A549 (cell line): Measurements from ENCODE around the gene ZFAND2B. TPM values are rescaled to one million over a fixed set of nuclear protein-coding genes. Genes with fewer than 3 reads are reported as not detected.

Source experiments
- ATAC-seq, 2 experiments: fragments of 200-7000 bp in 1 of 2; fragments of >200 bp in 1 of 2; cut with Nextera tagmentation in 1 of 2; cut with Tn5 transposase in 1 of 2; 3 replicates each; pipeline versions ENCODE4 v1.8.0 to v1.9.1; 2018 to 2020; ENCODE audit warnings: mild to moderate bottlenecking in 1 of 2, moderate library complexity in 1 of 2
- CTCF ChIA-PET: fragments of 300-600 bp; sonication (Branson Sonifier 250); formaldehyde crosslinking; extraction: SDS; loops from one replicate; lab custom pipeline; 2021; ENCODE audit warnings: antibody characterized with exemption, inconsistent platforms; lab: Yijun Ruan, JAX
- POLR2A ChIA-PET: fragments of 350-600 bp; formaldehyde crosslinking; extraction: SDS; loops from one replicate; lab custom pipeline; 2021; ENCODE audit warnings: antibody characterized with exemption, inconsistent platforms; lab: Yijun Ruan, JAX
- DNase-seq, 2 experiments: peaks; one replicate each; pipeline versions ENCODE4 v3.0.0 to v3.0.0-alpha.2; 2011 to 2016; ENCODE audit warnings: low read depth in 1 of 2, low spot score in 1 of 2
- FAIRE-seq: peaks from 2 replicates; lab custom pipeline; 2011; peaks lifted over from hg19 to GRCh38; lab: Jason Lieb, UNC
- H3K27ac ChIP-seq, 2 experiments: fragments of >200 bp; sonication (Bioruptor Twin); formaldehyde crosslinking; 3 replicates each; pipeline ENCODE4 v1.5.1; 2016 to 2017
- H3K4me1 ChIP-seq: fragments of >200 bp; sonication (Bioruptor Twin); formaldehyde crosslinking; 3 replicates; pipeline ENCODE4 v1.6.1; 2016
- H3K4me2 ChIP-seq: fragments of >200 bp; sonication (Bioruptor Twin); formaldehyde crosslinking; 3 replicates; pipeline ENCODE4 v1.6.1; 2016
- H3K4me3 ChIP-seq: fragments of >200 bp; sonication (Bioruptor Twin); formaldehyde crosslinking; 3 replicates; pipeline ENCODE4 v1.5.1; 2016
- H3K9me3 ChIP-seq: fragments of >200 bp; sonication (Bioruptor Twin); formaldehyde crosslinking; 3 replicates; pipeline ENCODE4 v1.6.1; 2016
- ATOH8 ChIP-seq: fragments of 250-450 bp; sonication (Bioruptor Pico); IDR thresholded peaks from 2 replicates; pipeline ENCODE4 v1.5.0; 2020; ENCODE audit warnings: low read depth, mild to moderate bottlenecking, moderate library complexity
- BCL3 ChIP-seq: fragments of >200 bp; sonication (Bioruptor Twin); formaldehyde crosslinking; IDR thresholded peaks from 3 replicates; pipeline ENCODE4 v1.6.1; 2016
- CHD4 ChIP-seq: fragments of 200-600 bp; sonication (generic); IDR thresholded peaks from 2 replicates; pipeline ENCODE4 v1.6.1; 2016; ENCODE audit warnings: antibody characterized with exemption, mild to moderate bottlenecking, borderline replicate concordance
- CTCF ChIP-seq: fragments of >200 bp; sonication (Bioruptor Twin); formaldehyde crosslinking; IDR thresholded peaks from 3 replicates; pipeline ENCODE4 v1.5.1; 2016
- E2F6 ChIP-seq: IDR thresholded peaks from 2 replicates; pipeline ENCODE4 v1.6.1; 2012; ENCODE audit warnings: low read depth, borderline replicate concordance
- EHF ChIP-seq: fragments of 250-450 bp; sonication (Bioruptor Pico); IDR thresholded peaks from 2 replicates; pipeline ENCODE4 v1.5.0; 2020; ENCODE audit warnings: mild to moderate bottlenecking
- EHMT2 ChIP-seq: fragments of 200-600 bp; sonication (generic); IDR thresholded peaks from 2 replicates; pipeline ENCODE4 v1.6.1; 2016; ENCODE audit warnings: antibody characterized with exemption, low read depth, mild to moderate bottlenecking, moderate library complexity
- EP300 ChIP-seq, 2 experiments: fragments of >200 bp; sonication (Bioruptor Twin); formaldehyde crosslinking; IDR thresholded peaks; 2 replicates in 1 of 2; 3 replicates in 1 of 2; pipeline ENCODE4 v1.6.1; 2016 to 2017
- GATA3 ChIP-seq: IDR thresholded peaks from 2 replicates; pipeline ENCODE4 v1.6.1; 2012; ENCODE audit warnings: borderline replicate concordance
- HEYL ChIP-seq: fragments of 250-450 bp; sonication (Bioruptor Pico); IDR thresholded peaks from 2 replicates; pipeline ENCODE4 v1.8.0; 2021; ENCODE audit warnings: mild to moderate bottlenecking, moderate library complexity
- HOXA7 ChIP-seq: fragments of 250-450 bp; sonication (Bioruptor Pico); IDR thresholded peaks from 2 replicates; pipeline ENCODE4 v1.5.0; 2020; ENCODE audit warnings: mild to moderate bottlenecking, moderate library complexity
- JUNB ChIP-seq: fragments of >200 bp; sonication (Bioruptor Twin); formaldehyde crosslinking; IDR thresholded peaks from 2 replicates; pipeline ENCODE4 v1.6.1; 2016
- KDM1A ChIP-seq: fragments of 200-600 bp; sonication (generic); IDR thresholded peaks from 2 replicates; pipeline ENCODE4 v1.6.1; 2016; ENCODE audit warnings: low read depth, mild to moderate bottlenecking
- KDM5A ChIP-seq: fragments of 200-600 bp; sonication (generic); IDR thresholded peaks from 2 replicates; pipeline ENCODE4 v1.6.1; 2016; ENCODE audit warnings: antibody characterized with exemption, mild to moderate bottlenecking
- MYC ChIP-seq: IDR thresholded peaks from 2 replicates; pipeline ENCODE4 v1.6.1; 2012; ENCODE audit warnings: mild to moderate bottlenecking, inconsistent platforms, low read length, improper control_type of control experiment, borderline replicate concordance
- NPAS2 ChIP-seq: fragments of 250-450 bp; sonication (Bioruptor Pico); IDR thresholded peaks from 2 replicates; pipeline ENCODE4 v1.8.0; 2022; ENCODE audit warnings: mild to moderate bottlenecking, moderate library complexity, borderline replicate concordance
- POLR2A ChIP-seq: IDR thresholded peaks from 2 replicates; pipeline ENCODE4 v1.6.1; 2012; ENCODE audit warnings: mild to moderate bottlenecking, low read length
- RAD21 ChIP-seq, 2 experiments: fragments of >200 bp in 1 of 2; sonication (Bioruptor Twin) in 1 of 2; formaldehyde crosslinking in 1 of 2; IDR thresholded peaks in 1 of 2; conservative IDR thresholded peaks in 1 of 2; 2 replicates in 1 of 2; 3 replicates in 1 of 2; pipeline ENCODE4 v1.6.1; 2012 to 2018; ENCODE audit warnings: inconsistent platforms in 1 of 2
- RCOR1 ChIP-seq: fragments of 150-350 bp; IDR thresholded peaks from 2 replicates; pipeline ENCODE4 v1.6.1; 2014; ENCODE audit warnings: antibody characterized with exemption, low read length, low read depth
- REST ChIP-seq: fragments of 200-600 bp; sonication (generic); IDR thresholded peaks from 2 replicates; pipeline ENCODE4 v1.6.1; 2016; ENCODE audit warnings: antibody characterized with exemption, mild to moderate bottlenecking, moderate library complexity
- RFX5 ChIP-seq: fragments of 450-650 bp; IDR thresholded peaks from 2 replicates; pipeline ENCODE4 v1.7.1; 2014; ENCODE audit warnings: antibody characterized with exemption, mild to moderate bottlenecking, moderate library complexity
- SMC3 ChIP-seq: fragments of >200 bp; sonication (Bioruptor Twin); formaldehyde crosslinking; IDR thresholded peaks from 3 replicates; pipeline ENCODE4 v1.6.1; 2018; ENCODE audit warnings: inconsistent platforms
- SREBF2 ChIP-seq: fragments of 450-650 bp; IDR thresholded peaks from 2 replicates; pipeline ENCODE4 v1.6.1; 2014; ENCODE audit warnings: mild to moderate bottlenecking, moderate library complexity
- USF2 ChIP-seq: fragments of 450-650 bp; IDR thresholded peaks from 2 replicates; pipeline ENCODE4 v1.6.1; 2014; ENCODE audit warnings: antibody characterized with exemption
- ZC3H11A ChIP-seq: fragments of 450-650 bp; IDR thresholded peaks from 2 replicates; pipeline ENCODE4 v1.6.1; 2014; ENCODE audit warnings: antibody characterized with exemption, mild to moderate bottlenecking
- ZFP36 ChIP-seq: fragments of 450-650 bp; IDR thresholded peaks from 2 replicates; pipeline ENCODE4 v1.6.1; 2014; ENCODE audit warnings: borderline replicate concordance; ENCODE audit not compliant: partially characterized antibody
- WGBS: methylation state at CpG from one replicate; pipeline ENCODE4 v1.1.6; 2017; ENCODE audit errors: missing lambda C conversion rate; 5-methylcytosine and 5-hydroxymethylcytosine counted together
- polyA plus RNA-seq, 4 experiments: library from polyadenylated mRNA; depleted of rRNA in 3 of 4; stranded (reverse); fragments of >200 nt; fragmentation: RNase III in 1 of 4; extraction: RNeasy Plus Mini Kit Qiagen cat#74134 plus additional on column Dnase treatment in 1 of 4; gene quantifications; 2 replicates in 3 of 4; 3 replicates in 1 of 4; pipeline ENCODE4 v1.2.3, GENCODE V29; 2011 to 2017

The ZFAND2B gene
- polyA plus RNA-seq, 2 of the 4 experiments (the other 2 are of a cell fraction), result 21.2 to 29.1 TPM

- no peaks in the 10 kb centered on the region for H3K9me3 ChIP-seq
- 2% methylated on average over 9 of the region's 9 CpGs for WGBS
- H3K27ac ChIP-seq, result peak overlapping the region; percentile 90
- peak overlapping the region; percentile 96 for H3K4me2 ChIP-seq
- H3K4me3 ChIP-seq, result peak overlapping the region; percentile 71
- H3K4me1 ChIP-seq, result peaks cover 52% of the 10 kb centered on the region
- TF ChIP-seq CTCF (no peak), REST (no peak)
- POLR2A ChIA-PET, result interaction anchor here (0.5 to 4.5 kb wide), 11 partner anchors 9 to 261 kb away, joined by 3 to 65 read pairs (median 6); partner anchors contain the start of genes ANKZF1, ATG9A and DNAJB2
- CTCF ChIA-PET, result interaction anchor here (0.6 to 12.6 kb wide), 10 partner anchors 13 to 277 kb away, joined by 3 to 241 read pairs (median 4); partner anchors contain the start of genes ANKZF1, ATG9A and DNAJB2
- ATAC-seq (no peak), FAIRE-seq (no peak), DNase-seq (peak in 1 of 2 experiments; percentile 7)
Measured at GRCh38 chr2:219252570-219252899, 46.0 kb downstream of the ZFAND2B start.

- ChIA-PET CTCF (interaction anchor here (0.6 to 12.6 kb wide), 13 partner anchors 10 to 277 kb away, joined by 3 to 241 read pairs (median 4); partner anchors contain the start of genes ANKZF1, ATG9A and DNAJB2), POLR2A (interaction anchor here (0.6 to 4.5 kb wide), 13 partner anchors 8 to 260 kb away, joined by 3 to 65 read pairs (median 5); partner anchors contain the start of genes ANKZF1, ATG9A, DNAJB2 and GLB1L)
- H3K4me3 ChIP-seq, result peak within 1 kb of the TSS; percentile 71
- H3K4me1 ChIP-seq, result peaks cover 46% of the 10 kb centered on the region
- no peaks in the 10 kb centered on the region for H3K9me3 ChIP-seq
- H3K4me2 ChIP-seq, result peak within 1 kb of the TSS; percentile 96
- DNase-seq (peak; percentile 6 to 43), FAIRE-seq (no peak), ATAC-seq (peak; percentile 7 to 25)
- under 1% methylated on average over 30 of the region's 49 CpGs for WGBS
- peak within 1 kb of the TSS; percentile 90 for H3K27ac ChIP-seq
- no peak for TF ChIP-seq ZFP36
- no peak for TF ChIP-seq BCL3
- TF ChIP-seq NPAS2, result no peak
- no peak for TF ChIP-seq HEYL
- no peak for TF ChIP-seq KDM5A
- TF ChIP-seq SMC3, result no peak
- no peak for TF ChIP-seq SREBF2
- TF ChIP-seq GATA3, result no peak; the same call in 1 of the 2 replicates
- TF ChIP-seq EHMT2, result no peak
- TF ChIP-seq KDM1A, result no peak
- no peak for TF ChIP-seq EHF (CRISPR knock-in tag)
- no peak for TF ChIP-seq RCOR1
- TF ChIP-seq CHD4, result no peak
- no peak for TF ChIP-seq RFX5
- no peak for TF ChIP-seq EP300 (IDR thresholded peaks at IDR 0.05)
- no peak for TF ChIP-seq HOXA7
- TF ChIP-seq ZC3H11A, result no peak
- no peak for TF ChIP-seq JUNB
- TF ChIP-seq RAD21 (conservative IDR thresholded peaks at IDR 0.05 in 1 of 2, IDR thresholded peaks at IDR 0.05 in 1 of 2), result no peak
- TF ChIP-seq POLR2A, result no peak
- peak; percentile 69; the same call in 1 of the 2 replicates for TF ChIP-seq MYC
- no peak for TF ChIP-seq USF2
- TF ChIP-seq E2F6, result peak; percentile 69; the same call in 1 of the 2 replicates
- no peak for TF ChIP-seq ATOH8 (CRISPR knock-in tag)
Measured at GRCh38 chr2:219252900-219253752, 46.5 kb downstream of the ZFAND2B start, which contains the start of gene TUBA4B. Gene TUBA4B (plus strand): TSS chr2:219253243. CDS start chr2:219253408, 165 bp downstream.
